ENCODE results near the gene CDT1.

The CDT1 gene

GRCh38 chr16:88768071-88768783 lies 35.4 kb upstream of the CDT1 start:
- no peaks in the 10 kb centered on the region for H3K9me3 ChIP-seq (ENCODE audit: low read length)
- no peaks in the 10 kb centered on the region for H3K79me2 ChIP-seq (ENCODE audit: insufficient read depth, low read length)
- no peak overlapping the region for H3K4me2 ChIP-seq (ENCODE audit: low read length)
- H3K4me3 ChIP-seq (ENCODE audit: low read depth, low read length, poor library complexity, severe bottlenecking) = no peak overlapping the region
- H4K20me1 ChIP-seq (ENCODE audit: insufficient read depth, low read length) = no peaks in the 10 kb centered on the region
- H3K36me3 ChIP-seq (ENCODE audit: insufficient read depth, low read length) = no peaks in the 10 kb centered on the region
- H3K9me2 ChIP-seq (ENCODE audit: low read depth, low read length) = no peaks in the 10 kb centered on the region
- H3K9ac ChIP-seq (ENCODE audit: low read length) = no peak overlapping the region
- TF ChIP-seq EZH2 (IDR thresholded peaks at IDR 0.05; ENCODE audit: borderline replicate concordance, low read length) = no peak
- TF ChIP-seq CTCF (IDR thresholded peaks at IDR 0.05; ENCODE audit: low read length) = no peak
- H3F3A ChIP-seq (ENCODE audit: insufficient read depth, low read length) = no peaks in the 10 kb centered on the region
- peaks cover 17% of the 10 kb centered on the region for H3K4me1 ChIP-seq (ENCODE audit: insufficient read depth, low read length, severe bottlenecking)
- H3K27ac ChIP-seq (ENCODE audit: low read depth, low read length, poor library complexity, severe bottlenecking) = no peak overlapping the region
- H3K27me3 ChIP-seq (ENCODE audit: insufficient read depth, low read length) = peaks cover 15% of the 10 kb centered on the region; the same call in 1 of the 2 replicates
- no peak overlapping the region for H2AFZ ChIP-seq (ENCODE audit: low read length)

GRCh38 chr16:88769617-88770460 lies 33.8 kb upstream of the CDT1 start:
- Histone ChIP-seq H3F3A (ENCODE audit: insufficient read depth, low read length) (no peaks in the 10 kb centered on the region), H3K4me3 (ENCODE audit: low read depth, low read length, poor library complexity, severe bottlenecking) (no peak overlapping the region), H4K20me1 (ENCODE audit: insufficient read depth, low read length) (no peaks in the 10 kb centered on the region)

More at GRCh38 chr16:88769617-88770460, 33.8 kb upstream of the CDT1 start:
- no peaks in the 10 kb centered on the region for H3K9me3 ChIP-seq (ENCODE audit: low read length)
- peaks cover 17% of the 10 kb centered on the region for H3K4me1 ChIP-seq (ENCODE audit: insufficient read depth, low read length, severe bottlenecking)
- no peak for TF ChIP-seq CTCF (IDR thresholded peaks at IDR 0.05; ENCODE audit: low read length)
- no peak for TF ChIP-seq EZH2 (IDR thresholded peaks at IDR 0.05; ENCODE audit: borderline replicate concordance, low read length)
- no peak overlapping the region for H3K9ac ChIP-seq (ENCODE audit: low read length)
- no peaks in the 10 kb centered on the region for H3K9me2 ChIP-seq (ENCODE audit: low read depth, low read length)
- H3K36me3 ChIP-seq (ENCODE audit: insufficient read depth, low read length) = no peaks in the 10 kb centered on the region
- H2AFZ ChIP-seq (ENCODE audit: low read length) = no peak overlapping the region
- H3K27me3 ChIP-seq (ENCODE audit: insufficient read depth, low read length) = peaks cover 10% of the 10 kb centered on the region; the same call in 1 of the 2 replicates
- no peak overlapping the region for H3K27ac ChIP-seq (ENCODE audit: low read depth, low read length, poor library complexity, severe bottlenecking)
- no peak overlapping the region for H3K4me2 ChIP-seq (ENCODE audit: low read length)
- no peaks in the 10 kb centered on the region for H3K79me2 ChIP-seq (ENCODE audit: insufficient read depth, low read length)
